KOPT-K1 (cell line): Measurements from ENCODE around the gene COPE.
A peak's percentile ranks its signal among the peaks of the same experiment; 100 is the strongest.
"Not testable (repeated sequence)": the region's sequence is repeated elsewhere in the genome, so short reads cannot be mapped to it uniquely, and the experiment has no call there.

Experiments used
- H3K27ac ChIP-seq: fragments of 200-600 bp; sonication (generic); 2 replicates; pipeline ENCODE4 v1.5.1; 2016; ENCODE audit warnings: antibody characterized with exemption, mild to moderate bottlenecking, low read depth, low read length; ENCODE audit not compliant: poor library complexity, severe bottlenecking
- H3K36me3 ChIP-seq: fragments of 200-600 bp; sonication (generic); 2 replicates; pipeline ENCODE4 v1.5.1; 2017; ENCODE audit warnings: antibody characterized with exemption, mild to moderate bottlenecking, low read length, moderate library complexity; ENCODE audit not compliant: insufficient read depth
- H3K9me3 ChIP-seq: fragments of 200-600 bp; sonication (generic); 2 replicates; pipeline ENCODE4 v1.5.1; 2017; ENCODE audit warnings: antibody characterized with exemption, low read length, mild to moderate bottlenecking; ENCODE audit not compliant: insufficient read depth, poor library complexity, severe bottlenecking

COPE gene

DNA sequence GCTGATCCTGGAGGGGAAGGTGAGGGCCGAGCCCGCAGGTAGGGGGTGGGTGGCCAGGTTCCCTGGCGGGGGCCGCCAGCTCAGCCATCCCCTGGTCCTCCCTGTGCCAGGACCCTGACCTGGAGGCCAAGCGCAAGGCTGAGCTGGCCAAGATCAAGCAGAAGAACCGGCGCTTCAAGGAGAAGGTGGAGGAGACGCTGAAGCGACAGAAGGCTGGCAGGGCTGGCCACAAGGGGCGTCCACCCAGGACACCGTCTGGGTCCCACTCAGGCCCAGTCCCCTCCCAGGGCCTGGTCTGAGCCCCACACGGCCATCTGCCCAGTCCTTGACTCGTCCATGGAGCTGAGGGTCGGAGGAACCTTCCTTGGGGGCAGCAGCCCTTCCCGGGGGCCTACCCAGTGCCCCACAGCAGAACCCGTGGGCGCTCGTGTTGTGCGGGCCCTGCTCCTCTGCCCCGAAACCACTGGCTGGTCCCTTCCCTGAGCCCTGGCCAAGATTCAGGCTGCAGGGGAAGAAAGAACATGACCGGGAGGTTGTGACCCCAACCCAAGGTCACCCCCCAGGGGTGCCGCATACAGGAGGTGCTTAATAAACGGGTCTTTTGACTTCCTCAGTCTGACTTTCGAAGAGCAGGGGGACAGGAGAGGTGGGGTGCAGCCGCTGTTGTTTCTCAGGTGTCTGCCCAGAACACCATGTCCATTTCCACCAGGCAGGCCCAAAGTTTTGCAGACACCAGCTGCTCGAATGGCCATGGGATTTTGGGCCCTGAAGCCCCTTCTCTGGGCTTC lies 9.0 kb upstream of the COPE start:
- Histone ChIP-seq H3K9me3 (no peaks in the 10 kb centered on the region), H3K27ac (no peak overlapping the region), H3K36me3 (peaks cover 53% of the 10 kb centered on the region)

DNA sequence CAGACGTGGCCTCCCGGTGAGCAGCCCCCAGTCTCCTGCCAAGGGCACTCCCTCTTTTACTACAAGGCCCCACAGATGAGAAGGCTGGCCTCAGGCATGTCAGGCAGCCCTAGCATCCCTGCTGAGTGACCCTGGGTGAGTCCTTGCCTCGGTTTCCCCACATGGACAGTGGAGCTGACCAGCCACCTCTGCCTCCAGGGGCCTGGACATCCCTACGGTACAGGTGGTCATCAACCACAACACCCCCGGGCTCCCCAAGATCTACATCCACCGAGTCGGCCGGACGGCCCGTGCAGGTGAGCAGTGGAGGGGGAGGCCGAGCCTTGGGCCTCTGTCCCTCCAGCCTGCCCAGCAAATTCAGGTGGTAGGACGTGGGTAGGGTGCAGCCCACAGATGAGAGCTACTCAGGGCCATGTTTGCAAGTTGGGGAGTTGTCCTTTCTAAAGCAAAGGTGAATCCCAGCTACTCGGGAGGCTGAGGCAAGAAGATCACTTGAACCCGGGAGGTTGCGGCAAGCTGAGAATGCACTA lies 5.6 kb upstream of the COPE start:
- Histone ChIP-seq H3K27ac (no peak overlapping the region), H3K9me3 (no peaks in the 10 kb centered on the region), H3K36me3 (peaks cover 71% of the 10 kb centered on the region)

DNA sequence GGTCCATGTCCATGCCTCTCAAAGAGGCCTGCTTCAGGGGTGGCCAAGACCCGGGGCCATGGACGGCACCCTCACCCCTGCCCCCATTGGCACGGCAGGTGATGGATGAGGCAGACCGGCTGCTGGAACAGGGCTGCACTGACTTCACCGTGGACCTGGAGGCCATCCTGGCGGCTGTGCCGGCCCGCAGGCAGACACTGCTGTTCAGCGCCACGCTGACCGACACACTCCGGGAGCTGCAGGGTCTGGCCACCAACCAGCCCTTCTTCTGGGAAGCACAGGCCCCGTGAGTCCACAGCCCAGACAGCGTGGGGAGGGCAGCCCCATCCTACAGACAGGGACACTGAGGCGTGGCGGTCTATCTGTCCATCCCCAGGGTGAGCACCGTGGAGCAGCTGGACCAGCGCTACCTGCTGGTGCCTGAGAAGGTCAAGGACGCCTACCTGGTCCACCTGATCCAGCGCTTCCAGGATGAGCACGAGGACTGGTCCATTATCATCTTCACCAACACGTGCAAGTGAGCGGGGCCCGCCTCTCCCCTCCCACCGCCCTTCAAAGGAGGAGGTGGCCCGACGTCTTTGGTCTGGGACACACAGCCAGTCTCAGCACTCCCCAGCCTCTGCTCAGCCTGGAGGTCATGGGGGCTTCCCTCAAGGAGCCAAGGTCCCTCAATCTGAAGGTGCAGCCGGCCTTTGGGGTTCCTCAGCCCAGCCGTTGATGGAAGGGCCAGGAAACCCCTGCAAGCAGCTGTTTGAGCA lies 3.2 kb upstream of the COPE start:
- peaks cover 58% of the 10 kb centered on the region for H3K36me3 ChIP-seq
- H3K27ac ChIP-seq = no peak overlapping the region
- H3K9me3 ChIP-seq = no peaks in the 10 kb centered on the region

GRCh38 chr19:18921593-18921992 lies 2.4 kb upstream of the COPE start:
- Histone ChIP-seq H3K9me3 (no peaks in the 10 kb centered on the region), H3K36me3 (peaks cover 55% of the 10 kb centered on the region), H3K27ac (no peak overlapping the region)

GRCh38 chr19:18920400-18920799 lies 1.2 kb upstream of the COPE start:
- Histone ChIP-seq H3K36me3 (peaks cover 49% of the 10 kb centered on the region), H3K27ac (peak overlapping the region; percentile 54)

DNA sequence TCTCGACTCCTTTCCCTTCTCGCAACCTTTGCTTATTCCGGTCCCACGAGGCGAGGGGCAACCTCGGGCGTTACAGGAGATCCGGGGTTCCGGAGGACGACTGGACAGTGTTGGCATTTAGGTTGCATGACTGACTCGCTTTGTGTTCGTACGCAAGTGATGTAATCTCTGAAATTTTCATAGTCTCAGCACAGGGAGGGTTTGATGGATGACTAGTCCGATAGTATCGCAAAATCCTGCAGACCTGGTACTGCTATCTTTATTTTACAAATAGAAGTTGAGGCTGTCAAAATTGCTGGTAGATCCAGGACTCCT lies 670 bp upstream of the COPE start:
- H3K27ac ChIP-seq = peak overlapping the region; percentile 54

More at GRCh38 chr19:18920400-18920799, 1.2 kb upstream of the COPE start:
- H3K9me3 ChIP-seq = no peaks in the 10 kb centered on the region

GRCh38 chr19:18917593-18917992 lies 1.6 kb downstream of the COPE start:
- H3K36me3 ChIP-seq = peaks cover 49% of the 10 kb centered on the region
- H3K9me3 ChIP-seq, H3K27ac ChIP-seq: not testable (repeated sequence)

More for the DNA sequence above, 670 bp upstream of the COPE start:
- Histone ChIP-seq H3K9me3 (no peaks in the 10 kb centered on the region), H3K36me3 (peaks cover 49% of the 10 kb centered on the region)

DNA sequence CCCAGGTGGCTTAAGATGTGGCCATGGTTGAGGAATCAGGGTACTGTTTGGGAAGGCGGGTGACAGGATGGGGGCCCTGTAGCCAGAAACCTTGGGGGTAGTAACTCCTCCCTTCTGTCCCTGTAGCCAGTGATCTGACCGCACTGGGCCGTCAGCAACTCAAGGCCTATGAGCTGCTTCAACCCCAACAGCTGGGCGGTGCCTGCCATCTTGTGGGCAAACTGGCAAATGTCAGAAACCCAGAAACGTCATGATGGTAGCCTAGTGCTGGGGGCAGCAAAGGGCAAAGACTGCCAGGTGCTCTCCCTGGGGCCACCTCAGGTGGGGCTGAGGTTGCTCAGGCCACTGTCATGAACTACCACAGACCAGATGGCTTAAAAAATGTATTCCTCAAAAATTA lies 3.5 kb downstream of the COPE start:
- Histone ChIP-seq H3K27ac (no peak overlapping the region), H3K36me3 (peaks cover 55% of the 10 kb centered on the region), H3K9me3 (no peaks in the 10 kb centered on the region)

DNA sequence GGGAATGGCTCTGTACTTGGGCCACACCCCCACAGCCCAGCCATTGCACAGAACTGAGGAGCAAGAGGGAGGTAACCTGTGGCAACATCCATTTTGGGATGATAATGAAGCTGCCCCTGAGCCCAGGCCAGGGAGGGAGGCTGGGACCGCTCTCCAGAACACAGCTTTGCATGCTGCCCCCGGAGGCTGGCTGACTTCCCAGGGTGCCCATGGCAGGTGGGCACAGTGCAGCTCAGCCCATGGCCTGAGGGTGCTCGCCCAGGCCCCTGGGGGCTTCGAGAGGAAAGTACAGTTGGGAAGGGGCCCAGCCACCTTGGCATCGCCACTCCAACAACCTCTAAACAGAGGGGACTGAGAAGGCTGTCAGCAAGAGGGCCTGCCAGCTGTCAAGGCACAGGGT lies 5.7 kb downstream of the COPE start:
- no peak overlapping the region for H3K27ac ChIP-seq
- no peaks in the 10 kb centered on the region for H3K9me3 ChIP-seq
- peaks cover 75% of the 10 kb centered on the region for H3K36me3 ChIP-seq

- H3K36me3 ChIP-seq = peaks cover 78% of the 10 kb centered on the region
- no peaks in the 10 kb centered on the region for H3K9me3 ChIP-seq
- H3K27ac ChIP-seq = no peak overlapping the region
These were observed 6.3 kb downstream of the COPE start for GRCh38 chr19:18912933-18913332.

- Histone ChIP-seq H3K9me3 (no peaks in the 10 kb centered on the region), H3K36me3 (peaks cover 95% of the 10 kb centered on the region), H3K27ac (no peak overlapping the region)
These were observed 8.3 kb downstream of the COPE start for GRCh38 chr19:18910801-18911436.

- peaks cover 95% of the 10 kb centered on the region for H3K36me3 ChIP-seq
- no peaks in the 10 kb centered on the region for H3K9me3 ChIP-seq
- no peak overlapping the region for H3K27ac ChIP-seq
These were observed 9.2 kb downstream of the COPE start for GRCh38 chr19:18910010-18910409.

- Histone ChIP-seq H3K9me3 (no peaks in the 10 kb centered on the region), H3K36me3 (peaks cover 95% of the 10 kb centered on the region), H3K27ac (no peak overlapping the region)
These were observed 10.1 kb downstream of the COPE start for GRCh38 chr19:18908917-18909619.

- no peak overlapping the region for H3K27ac ChIP-seq
- H3K36me3 ChIP-seq = peaks cover 89% of the 10 kb centered on the region
- no peaks in the 10 kb centered on the region for H3K9me3 ChIP-seq
These were observed 12.3 kb downstream of the COPE start for GRCh38 chr19:18906605-18907519.
